Fibroblast of the aortic adventitia (primary cell): ENCODE measurements around the gene ST3GAL6. TPM values are rescaled to one million over a fixed set of nuclear protein-coding genes. Genes with fewer than 3 reads are reported as not detected.

Source experiments
- DNase-seq: peaks from one replicate; pipeline ENCODE4 v3.0.0-alpha.2; 2010; ENCODE audit warnings: low read depth
- H3K4me3 ChIP-seq: 2 replicates; pipeline ENCODE4 v1.5.1; 2011; ENCODE audit warnings: low read depth, mild to moderate bottlenecking, control low read depth, low read length, moderate library complexity
- total RNA-seq: library from RNA; depleted of rRNA; stranded (reverse); fragments of >200 nt; gene quantifications from 2 replicates; pipeline ENCODE4 v1.2.3, GENCODE V29; 2012; ENCODE audit warnings: low replicate concordance
- TF ChIP-seq, protein P1 (sequence below): IDR thresholded peaks from 2 replicates; pipeline ENCODE4 v1.5.1; 2011; ENCODE audit warnings: mild to moderate bottlenecking, low read length, control low read depth, inconsistent platforms; ENCODE audit not compliant: insufficient read depth

The ST3GAL6 gene
- total RNA-seq, 1 donor = 2.3 TPM

DNA sequence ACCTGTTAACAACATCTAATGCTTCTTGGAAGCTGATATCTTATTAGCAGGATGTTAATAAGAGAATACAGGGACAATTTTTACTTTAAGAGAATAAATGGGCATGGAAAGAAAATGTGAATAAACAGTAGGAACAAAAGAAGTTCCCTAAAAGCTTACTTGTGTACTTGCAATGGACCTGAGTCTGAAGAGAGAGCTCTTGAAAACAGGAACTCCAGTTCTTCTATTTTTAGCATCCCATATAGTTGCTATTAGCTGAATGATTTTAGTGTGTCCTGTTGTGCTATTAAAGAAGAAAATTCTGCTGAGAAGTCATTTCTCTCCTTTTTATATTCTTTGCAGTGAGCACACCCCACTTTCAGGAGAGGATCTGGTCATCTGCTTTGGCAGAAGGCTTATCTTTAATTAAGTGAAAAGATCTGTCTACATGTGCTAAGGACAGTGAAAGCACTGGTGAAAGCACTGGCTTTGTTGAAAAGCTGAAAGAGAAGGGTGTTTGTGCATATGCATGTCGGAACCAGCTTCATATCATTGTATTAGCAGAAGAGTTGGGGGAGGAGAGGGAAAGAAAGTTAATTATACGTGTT, 1.4 kb upstream of the ST3GAL6 start:
- no peak overlapping the region for H3K4me3 ChIP-seq
- DNase-seq = no peak
- TF ChIP-seq, protein P1, sequence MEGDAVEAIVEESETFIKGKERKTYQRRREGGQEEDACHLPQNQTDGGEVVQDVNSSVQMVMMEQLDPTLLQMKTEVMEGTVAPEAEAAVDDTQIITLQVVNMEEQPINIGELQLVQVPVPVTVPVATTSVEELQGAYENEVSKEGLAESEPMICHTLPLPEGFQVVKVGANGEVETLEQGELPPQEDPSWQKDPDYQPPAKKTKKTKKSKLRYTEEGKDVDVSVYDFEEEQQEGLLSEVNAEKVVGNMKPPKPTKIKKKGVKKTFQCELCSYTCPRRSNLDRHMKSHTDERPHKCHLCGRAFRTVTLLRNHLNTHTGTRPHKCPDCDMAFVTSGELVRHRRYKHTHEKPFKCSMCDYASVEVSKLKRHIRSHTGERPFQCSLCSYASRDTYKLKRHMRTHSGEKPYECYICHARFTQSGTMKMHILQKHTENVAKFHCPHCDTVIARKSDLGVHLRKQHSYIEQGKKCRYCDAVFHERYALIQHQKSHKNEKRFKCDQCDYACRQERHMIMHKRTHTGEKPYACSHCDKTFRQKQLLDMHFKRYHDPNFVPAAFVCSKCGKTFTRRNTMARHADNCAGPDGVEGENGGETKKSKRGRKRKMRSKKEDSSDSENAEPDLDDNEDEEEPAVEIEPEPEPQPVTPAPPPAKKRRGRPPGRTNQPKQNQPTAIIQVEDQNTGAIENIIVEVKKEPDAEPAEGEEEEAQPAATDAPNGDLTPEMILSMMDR = no peak

DNA sequence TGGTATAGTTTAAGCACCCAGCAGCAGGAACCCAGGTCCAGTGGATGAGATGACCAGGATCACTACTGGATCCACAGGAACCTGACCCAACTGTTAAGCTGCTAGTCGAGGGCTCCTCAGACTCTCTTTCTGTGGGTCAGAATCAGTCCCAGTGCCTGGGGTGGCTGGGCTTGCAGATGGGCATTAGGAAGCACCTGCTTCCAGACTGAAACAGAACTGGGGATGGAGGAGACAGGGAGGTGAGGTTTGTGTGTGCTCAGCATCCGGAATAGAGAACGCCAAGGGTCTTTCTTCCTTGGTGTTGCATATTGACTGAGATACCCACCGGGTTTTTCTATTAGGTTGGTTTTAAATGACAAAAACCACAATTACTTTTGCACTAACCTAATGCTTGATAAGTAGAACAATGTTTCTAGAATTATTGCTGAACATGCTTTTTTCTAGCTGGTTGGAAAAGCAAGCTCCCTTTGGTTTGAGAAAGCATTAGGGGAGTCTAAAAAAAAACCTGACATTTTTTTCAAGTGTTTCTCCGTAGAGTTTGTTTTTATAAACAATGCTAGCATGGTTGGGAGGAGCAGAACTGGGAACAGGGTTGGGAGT, 779 bp downstream of the ST3GAL6 start:
- TF ChIP-seq, protein P1 = no peak
- DNase-seq = no peak
- H3K4me3 ChIP-seq = no peak overlapping the region

DNA sequence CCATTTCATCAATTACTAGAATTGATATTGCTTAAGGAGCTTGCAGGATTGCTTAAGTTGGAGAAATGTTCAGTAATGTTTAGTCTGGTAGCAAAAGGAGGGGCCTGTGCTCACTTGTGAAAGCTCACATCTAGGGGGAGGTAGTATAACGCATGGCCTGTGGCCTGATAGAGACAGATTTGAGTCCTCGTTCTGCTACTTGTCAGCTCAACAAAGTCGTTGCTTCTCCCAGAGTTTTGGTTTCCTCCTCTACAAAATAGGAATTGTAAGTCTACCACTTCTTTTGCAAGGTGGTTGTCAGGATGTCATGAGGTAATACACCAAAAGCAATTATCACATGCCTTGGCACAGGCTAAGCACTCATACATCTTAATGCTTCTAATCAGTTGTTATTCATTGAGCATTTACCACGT, 1.3 kb downstream of the ST3GAL6 start:
- H3K4me3 ChIP-seq = no peak overlapping the region
- no peak for DNase-seq
- TF ChIP-seq, protein P1 = no peak

DNA sequence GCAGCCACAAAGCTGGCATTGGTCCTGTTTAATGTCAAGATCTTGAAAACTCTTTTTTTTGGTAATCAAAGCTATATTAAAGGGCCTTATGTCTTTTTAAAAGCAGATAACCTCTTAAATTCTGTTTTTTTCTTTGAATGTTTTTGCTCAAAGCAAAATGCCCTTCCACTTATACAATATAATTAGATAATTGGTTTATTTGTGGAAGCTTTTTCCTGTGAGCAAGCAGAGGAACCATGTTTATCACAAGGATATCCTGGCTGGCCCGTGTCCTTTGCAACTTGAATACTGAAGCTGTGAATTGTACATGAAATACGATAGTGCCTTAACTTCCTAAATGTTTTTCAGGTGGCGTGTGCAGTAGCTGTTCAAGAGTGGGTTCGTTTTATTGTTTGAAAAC, 2.6 kb downstream of the ST3GAL6 start:
- DNase-seq = no peak
- H3K4me3 ChIP-seq = no peak overlapping the region
- TF ChIP-seq, protein P1 = no peak

DNA sequence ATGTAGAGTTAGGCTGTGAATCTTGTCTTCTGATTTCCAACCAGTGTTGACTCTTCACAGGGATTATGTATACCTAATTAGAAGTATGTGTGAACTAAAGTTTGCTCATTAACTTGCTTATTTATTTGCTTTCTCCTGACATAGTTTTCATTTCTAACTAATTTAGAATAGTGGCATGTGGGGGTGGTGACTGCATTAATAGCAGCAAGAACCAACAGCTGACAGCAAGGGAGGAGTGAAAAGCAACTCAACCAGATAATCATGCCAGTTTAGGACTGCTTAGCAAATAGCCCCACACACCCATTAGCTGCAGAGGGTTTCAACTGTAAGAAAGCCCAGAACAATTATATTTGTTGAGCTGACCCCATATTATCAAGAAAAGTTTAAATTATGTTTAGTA, 3.8 kb downstream of the ST3GAL6 start:
- H3K4me3 ChIP-seq = no peak overlapping the region
- DNase-seq = no peak
- TF ChIP-seq, protein P1 = no peak

DNA sequence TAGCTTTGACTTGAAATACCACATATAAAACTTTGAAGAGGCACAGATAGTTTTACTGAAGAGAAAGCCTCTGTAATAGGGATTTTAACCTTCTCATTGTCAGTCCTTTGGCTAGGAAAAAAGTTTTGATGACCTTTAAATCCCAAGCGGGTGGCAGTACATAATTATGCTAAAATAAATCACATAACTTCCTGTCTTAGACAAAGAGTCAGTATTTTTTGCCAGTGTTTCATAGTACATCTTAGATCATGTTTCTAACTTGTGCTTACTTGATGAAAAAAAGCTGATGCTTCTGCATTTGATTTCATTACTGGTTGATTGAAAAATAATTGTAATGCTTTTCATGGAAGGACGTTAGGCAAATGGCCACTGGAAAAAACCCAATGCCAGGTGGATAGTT, 5.8 kb downstream of the ST3GAL6 start:
- no peak for DNase-seq
- TF ChIP-seq, protein P1 = no peak
- no peak overlapping the region for H3K4me3 ChIP-seq

DNA sequence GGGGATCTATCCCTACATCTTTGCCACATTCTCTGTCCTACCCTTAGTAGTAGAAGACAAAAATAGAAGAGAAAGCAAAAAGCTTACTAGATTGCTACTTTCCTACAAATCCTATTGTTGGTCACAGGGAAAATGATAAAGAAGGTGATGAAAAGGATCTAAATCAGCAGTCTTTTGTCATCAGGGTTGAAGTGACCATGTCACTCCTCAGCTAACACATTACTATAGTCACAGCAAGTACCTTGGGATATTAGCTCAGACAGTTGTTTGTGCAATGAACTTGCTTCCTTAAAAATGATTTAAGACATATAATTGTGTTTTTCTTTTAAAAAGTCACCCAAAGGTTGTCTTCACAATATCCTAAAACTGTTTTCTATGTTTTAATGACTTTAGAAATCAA, 6.3 kb downstream of the ST3GAL6 start:
- H3K4me3 ChIP-seq = no peak overlapping the region
- TF ChIP-seq, protein P1 = no peak
- no peak for DNase-seq
